ENCODE results near the gene RHO.

- TF ChIP-seq POLR2A (IDR thresholded peaks at IDR 0.05) (no peak), EP300 (IDR thresholded peaks at IDR 0.05) (no peak)
Observed at GRCh38 chr3:129577366-129577765, 48.9 kb downstream of the RHO start.
